Fibroblast of lung (primary cell): ENCODE measurements around the gene DICER1.

Experiments used
- CTCF ChIP-seq, 2 donors: IDR thresholded peaks in 1 of 2; conservative IDR thresholded peaks in 1 of 2; 1 replicate in 1 of 2; 2 replicates in 1 of 2; pipeline ENCODE4 v1.5.1; 2011 to 2012; ENCODE audit warnings: low read length in 2 of 2, control low read depth in 1 of 2, inconsistent platforms in 1 of 2, low read depth in 1 of 2, mild to moderate bottlenecking in 1 of 2
- EZH2 ChIP-seq: IDR thresholded peaks from 2 replicates; pipeline ENCODE4 v1.5.1; 2012; ENCODE audit warnings: low read length, control low read depth, mild to moderate bottlenecking; ENCODE audit errors: missing control alignments

GRCh38 chr14:95066427-95066986, 90.8 kb downstream of the DICER1 start:
- no peak for TF ChIP-seq CTCF (conservative IDR thresholded peaks at IDR 0.05 in 1 of 2, IDR thresholded peaks at IDR 0.05 in 1 of 2; ENCODE audit: low read depth in 1 of 2, low read length in 2 of 2)
- no peak for TF ChIP-seq EZH2
